Skeletal muscle satellite cell (primary cell): ENCODE data around the gene CYRIA.

ENCODE experiments used
- H3K27me3 ChIP-seq: 2 replicates; pipeline ENCODE4 v1.7.0; 2013; ENCODE audit warnings: low read length; ENCODE audit not compliant: control insufficient read depth, insufficient read depth
- H3K36me3 ChIP-seq: 2 replicates; pipeline ENCODE4 v1.7.0; 2013; ENCODE audit warnings: mild to moderate bottlenecking, control low read depth, low read length; ENCODE audit not compliant: insufficient read depth
- H3K4me1 ChIP-seq: 2 replicates; pipeline ENCODE4 v1.7.0; 2013; ENCODE audit warnings: low read length; ENCODE audit not compliant: control insufficient read depth, insufficient read depth
- H3K4me2 ChIP-seq: 2 replicates; pipeline ENCODE4 v1.7.0; 2013; ENCODE audit warnings: mild to moderate bottlenecking, low read length
- H3K4me3 ChIP-seq: 2 replicates; pipeline ENCODE4 v1.7.0; 2013; ENCODE audit warnings: low read length
- H3K9ac ChIP-seq: 2 replicates; pipeline ENCODE4 v1.7.0; 2013; ENCODE audit warnings: mild to moderate bottlenecking, low read depth, low read length, moderate library complexity
- H3K9me3 ChIP-seq: replicated peaks from 2 replicates; pipeline ENCODE4 v1.7.0; 2013; ENCODE audit warnings: mild to moderate bottlenecking, control low read depth, low read length

The CYRIA gene

DNA sequence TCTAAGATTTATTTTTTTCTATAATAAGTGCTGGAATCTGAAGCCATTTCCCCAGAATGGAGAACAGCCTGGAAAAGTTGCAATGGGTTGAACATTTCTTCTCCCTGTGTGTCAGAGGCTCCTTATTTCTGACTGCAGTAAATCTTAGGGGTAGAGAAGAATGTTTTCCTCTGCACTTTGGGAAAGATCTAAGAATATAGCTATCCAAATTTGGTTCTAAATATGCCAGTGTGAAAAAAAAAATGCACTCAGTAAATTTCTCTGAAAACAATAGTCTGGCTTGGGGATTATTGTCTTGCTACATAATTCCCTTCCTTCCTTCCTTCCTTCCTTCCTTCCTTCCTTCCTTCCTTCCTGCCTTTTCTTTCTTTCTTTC is 19.7 kb upstream of the CYRIA start:
- H3K4me3 ChIP-seq: no peak overlapping the region
- no peaks in the 10 kb centered on the region for H3K9me3 ChIP-seq
- H3K9ac ChIP-seq: no peak overlapping the region
- H3K27me3 ChIP-seq: peaks cover 21% of the 10 kb centered on the region
- no peaks in the 10 kb centered on the region for H3K4me1 ChIP-seq
- H3K36me3 ChIP-seq: no peaks in the 10 kb centered on the region
- H3K4me2 ChIP-seq: no peak overlapping the region

DNA sequence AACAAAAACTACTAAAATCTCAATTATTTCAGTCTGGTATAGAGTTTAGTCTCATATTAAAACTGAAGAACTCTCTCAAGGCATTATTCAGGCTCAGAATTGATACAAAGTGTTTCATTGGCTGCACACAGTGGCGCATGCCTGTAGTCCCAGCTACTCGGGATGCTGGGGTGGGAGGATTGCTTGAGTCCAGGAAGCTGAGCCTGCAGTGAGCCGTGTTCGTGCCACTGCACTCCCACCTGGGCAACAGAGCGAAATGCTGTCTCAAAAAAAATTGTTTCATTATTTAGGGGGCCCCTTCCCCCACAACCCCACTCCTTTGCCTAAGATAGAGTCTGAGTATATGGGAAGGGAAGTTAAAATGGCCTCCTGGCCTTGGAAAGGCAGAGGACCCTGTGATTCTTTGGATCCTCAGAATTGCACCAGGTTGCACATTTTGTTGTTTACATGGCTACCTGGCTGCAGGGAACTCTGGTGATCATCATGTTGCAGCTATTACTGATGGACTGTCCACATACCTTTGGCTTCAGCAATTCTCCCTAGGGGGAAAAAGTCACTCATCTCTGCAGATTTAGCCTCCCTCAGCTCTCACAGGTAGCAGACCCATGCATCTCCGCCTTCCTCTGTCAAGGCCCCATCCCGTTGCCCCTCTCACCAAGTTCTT is 19.2 kb upstream of the CYRIA start:
- no peaks in the 10 kb centered on the region for H3K9me3 ChIP-seq
- no peaks in the 10 kb centered on the region for H3K4me1 ChIP-seq
- H3K4me3 ChIP-seq: no peak overlapping the region
- no peak overlapping the region for H3K9ac ChIP-seq
- H3K4me2 ChIP-seq: no peak overlapping the region
- H3K36me3 ChIP-seq: no peaks in the 10 kb centered on the region
- peaks cover 21% of the 10 kb centered on the region for H3K27me3 ChIP-seq

DNA sequence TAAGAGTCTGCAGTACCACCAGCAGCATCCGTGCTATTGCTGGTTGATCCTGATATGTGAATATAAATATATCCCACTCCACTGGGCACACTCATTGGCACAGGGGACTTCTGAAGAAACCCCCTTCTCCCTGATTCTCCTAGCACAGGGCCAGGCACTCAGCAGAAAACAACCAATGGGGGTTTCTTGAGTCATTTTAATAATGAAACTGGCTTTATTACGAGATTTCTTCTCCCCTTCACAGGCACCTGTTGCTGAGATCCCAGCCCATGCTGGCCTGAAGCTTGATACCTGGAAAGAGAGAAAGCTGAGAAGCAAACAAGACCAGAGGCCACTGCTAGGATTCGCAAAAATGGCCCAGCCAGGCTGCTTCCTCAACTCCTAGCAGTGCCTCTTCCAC is 17.9 kb upstream of the CYRIA start:
- H3K36me3 ChIP-seq: no peaks in the 10 kb centered on the region
- no peaks in the 10 kb centered on the region for H3K9me3 ChIP-seq
- H3K4me1 ChIP-seq: no peaks in the 10 kb centered on the region
- peaks cover 28% of the 10 kb centered on the region for H3K27me3 ChIP-seq
- H3K4me2 ChIP-seq: no peak overlapping the region
- no peak overlapping the region for H3K4me3 ChIP-seq
- H3K9ac ChIP-seq: no peak overlapping the region

DNA sequence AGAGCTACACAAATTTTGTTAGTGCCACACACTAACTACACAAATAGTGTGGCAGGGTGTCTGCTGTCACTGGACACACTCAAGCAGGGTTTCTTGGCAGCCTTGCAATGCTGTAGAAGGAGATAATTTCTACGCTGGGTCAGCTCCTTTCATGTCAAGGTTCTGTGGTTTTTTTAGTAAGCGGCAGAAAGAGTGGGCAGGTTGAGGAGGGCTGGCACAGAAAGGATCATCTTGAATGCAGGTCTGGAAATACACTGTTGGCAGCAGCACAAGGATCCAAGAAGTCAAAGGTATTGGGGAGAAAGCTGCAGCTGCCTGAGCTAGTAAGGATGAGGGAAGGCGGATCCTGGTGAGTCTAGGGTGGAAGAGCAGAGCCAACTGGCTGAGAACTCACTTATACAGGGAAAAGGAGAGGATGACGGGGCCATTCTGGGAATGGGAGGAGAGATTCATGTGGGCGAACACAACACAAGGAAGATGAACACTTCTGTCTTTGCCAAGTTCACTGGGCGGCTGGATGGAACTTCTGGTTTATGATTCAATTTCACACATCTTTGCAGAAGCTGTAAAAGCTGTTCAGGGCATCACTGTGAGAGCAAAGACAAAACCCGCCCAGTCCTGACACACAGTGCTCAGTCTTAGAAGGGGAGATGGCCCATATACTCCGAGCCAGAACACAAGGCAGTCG is 16.9 kb upstream of the CYRIA start:
- H3K36me3 ChIP-seq: no peaks in the 10 kb centered on the region
- H3K9ac ChIP-seq: no peak overlapping the region
- H3K9me3 ChIP-seq: no peaks in the 10 kb centered on the region
- H3K27me3 ChIP-seq: peaks cover 28% of the 10 kb centered on the region
- no peak overlapping the region for H3K4me2 ChIP-seq
- no peak overlapping the region for H3K4me3 ChIP-seq
- no peaks in the 10 kb centered on the region for H3K4me1 ChIP-seq

GRCh38 chr2:16680781-16681180 is 15.1 kb upstream of the CYRIA start:
- Histone ChIP-seq H3K4me1 (no peaks in the 10 kb centered on the region), H3K9ac (no peak overlapping the region), H3K27me3 (peaks cover 28% of the 10 kb centered on the region), H3K36me3 (no peaks in the 10 kb centered on the region), H3K9me3 (no peaks in the 10 kb centered on the region), H3K4me3 (no peak overlapping the region), H3K4me2 (no peak overlapping the region)

GRCh38 chr2:16680304-16680703 is 14.7 kb upstream of the CYRIA start:
- H3K27me3 ChIP-seq: peaks cover 28% of the 10 kb centered on the region
- no peaks in the 10 kb centered on the region for H3K36me3 ChIP-seq
- no peak overlapping the region for H3K9ac ChIP-seq
- H3K4me3 ChIP-seq: no peak overlapping the region
- no peak overlapping the region for H3K4me2 ChIP-seq
- H3K9me3 ChIP-seq: no peaks in the 10 kb centered on the region
- H3K4me1 ChIP-seq: no peaks in the 10 kb centered on the region

DNA sequence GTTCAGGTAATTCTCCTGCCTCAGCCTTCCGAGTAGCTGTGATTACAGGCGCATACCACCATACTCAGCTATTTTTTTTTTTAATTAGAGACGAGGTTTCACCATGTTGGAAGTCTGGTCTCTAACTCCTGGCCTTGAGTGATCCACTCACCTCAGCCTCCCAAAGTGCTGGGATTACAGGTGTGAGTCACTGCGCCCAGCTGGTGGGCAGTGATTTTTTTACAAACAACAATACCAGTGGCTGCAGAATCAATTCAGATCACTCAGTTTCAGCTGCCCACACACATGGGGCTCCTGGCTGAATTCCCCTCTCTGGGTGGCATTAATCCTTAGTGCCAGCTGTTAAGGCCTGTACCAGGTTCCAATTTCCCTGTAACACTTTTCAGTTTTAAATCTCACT is 13.3 kb upstream of the CYRIA start:
- Histone ChIP-seq H3K4me1 (no peaks in the 10 kb centered on the region), H3K27me3 (peaks cover 23% of the 10 kb centered on the region), H3K9me3 (no peaks in the 10 kb centered on the region), H3K4me3 (no peak overlapping the region), H3K9ac (no peak overlapping the region), H3K4me2 (no peak overlapping the region), H3K36me3 (no peaks in the 10 kb centered on the region)

DNA sequence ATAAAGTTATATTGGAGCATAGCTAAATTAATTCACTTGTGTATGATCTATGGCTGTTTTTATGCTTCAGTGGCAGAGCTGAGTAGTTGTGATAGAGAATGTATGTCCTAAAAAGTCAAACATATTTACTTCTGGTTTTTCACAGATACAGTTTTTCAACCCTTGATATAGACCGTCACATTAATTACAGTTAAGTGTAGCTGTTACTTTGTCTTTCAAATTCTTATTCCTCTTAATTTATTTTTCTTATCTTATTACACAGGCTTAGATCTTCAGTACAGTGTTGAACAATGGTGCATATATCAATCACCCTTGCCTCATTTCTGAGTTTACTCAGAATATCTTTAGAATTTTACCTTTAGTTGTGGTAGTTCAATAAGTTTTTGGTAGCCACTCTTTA is 12.2 kb upstream of the CYRIA start:
- no peaks in the 10 kb centered on the region for H3K9me3 ChIP-seq
- H3K27me3 ChIP-seq: peaks cover 13% of the 10 kb centered on the region
- no peak overlapping the region for H3K4me3 ChIP-seq
- no peak overlapping the region for H3K9ac ChIP-seq
- H3K36me3 ChIP-seq: no peaks in the 10 kb centered on the region
- H3K4me1 ChIP-seq: no peaks in the 10 kb centered on the region
- no peak overlapping the region for H3K4me2 ChIP-seq

DNA sequence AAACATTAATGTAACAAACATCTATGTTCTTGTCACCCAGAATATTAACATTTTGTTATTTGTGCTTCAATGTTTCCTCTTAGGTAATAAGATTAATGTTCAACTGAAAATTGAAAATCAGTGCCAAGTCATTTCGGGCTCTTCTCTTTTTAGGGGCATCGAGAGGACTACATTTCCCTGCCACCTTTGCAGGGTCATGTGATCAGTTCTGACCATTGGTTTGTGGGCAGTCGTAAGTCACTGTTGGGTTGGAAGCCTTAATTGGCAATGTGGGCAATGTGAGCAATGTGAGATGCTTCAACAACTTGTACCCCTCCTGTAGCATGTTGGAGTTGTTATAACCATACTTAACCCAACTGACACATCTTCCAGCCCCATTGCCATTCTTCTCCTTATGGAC is 10.1 kb upstream of the CYRIA start:
- Histone ChIP-seq H3K4me3 (no peak overlapping the region), H3K27me3 (peaks cover 6% of the 10 kb centered on the region), H3K9me3 (no peaks in the 10 kb centered on the region), H3K9ac (no peak overlapping the region), H3K36me3 (no peaks in the 10 kb centered on the region), H3K4me1 (no peaks in the 10 kb centered on the region), H3K4me2 (no peak overlapping the region)

DNA sequence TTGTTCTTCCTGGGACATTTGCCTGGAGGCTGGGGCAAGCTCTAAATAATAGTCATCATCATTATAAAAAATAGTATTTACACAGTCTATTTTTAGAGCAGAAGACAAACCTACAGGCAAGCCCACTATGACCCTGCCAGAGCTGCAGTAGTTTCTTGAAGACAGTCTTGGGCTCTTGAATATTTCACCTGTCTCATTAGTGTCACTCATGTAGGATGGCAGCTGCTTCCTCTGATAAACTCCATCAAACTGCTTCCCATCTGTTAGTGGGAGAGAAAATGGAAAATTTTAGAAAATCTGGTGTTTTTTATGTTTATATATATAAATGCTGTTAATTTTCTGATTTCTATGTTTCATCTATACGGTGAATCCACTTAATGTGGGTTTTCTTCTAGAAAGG is 8.5 kb upstream of the CYRIA start:
- Histone ChIP-seq H3K4me1 (no peaks in the 10 kb centered on the region), H3K27me3 (peaks cover 8% of the 10 kb centered on the region), H3K9ac (no peak overlapping the region), H3K4me3 (no peak overlapping the region), H3K4me2 (no peak overlapping the region), H3K36me3 (no peaks in the 10 kb centered on the region), H3K9me3 (no peaks in the 10 kb centered on the region)

- Histone ChIP-seq H3K36me3 (no peaks in the 10 kb centered on the region), H3K4me3 (no peak overlapping the region), H3K27me3 (peaks cover 6% of the 10 kb centered on the region), H3K4me1 (peaks cover under 1% of the 10 kb centered on the region), H3K4me2 (no peak overlapping the region), H3K9me3 (no peaks in the 10 kb centered on the region), H3K9ac (no peak overlapping the region)
These were observed 6.1 kb upstream of the CYRIA start for GRCh38 chr2:16671760-16672159.

- no peak overlapping the region for H3K4me2 ChIP-seq
- H3K36me3 ChIP-seq: no peaks in the 10 kb centered on the region
- H3K4me1 ChIP-seq: peaks cover 20% of the 10 kb centered on the region
- no peak overlapping the region for H3K9ac ChIP-seq
- no peaks in the 10 kb centered on the region for H3K9me3 ChIP-seq
- H3K27me3 ChIP-seq: peaks cover 6% of the 10 kb centered on the region
- H3K4me3 ChIP-seq: no peak overlapping the region
These were observed 3.8 kb upstream of the CYRIA start for GRCh38 chr2:16669388-16669787.
